KMS-11 (cell line): Measurements from ENCODE around the gene PRKG2.

Experiments used
- H2AFZ ChIP-seq: fragments of 200-600 bp; sonication (generic); 2 replicates; pipeline ENCODE4 v1.6.1; 2016; ENCODE audit warnings: antibody characterized with exemption, mixed run types, low read depth
- H3K27ac ChIP-seq: fragments of 200-600 bp; sonication (generic); 2 replicates; pipeline ENCODE4 v1.6.1; 2016; ENCODE audit warnings: mild to moderate bottlenecking, mixed run types
- H3K27me3 ChIP-seq: fragments of 200-600 bp; sonication (generic); 2 replicates; pipeline ENCODE4 v1.6.1; 2017; ENCODE audit warnings: mild to moderate bottlenecking, low read depth, mixed run types, moderate library complexity; ENCODE audit not compliant: insufficient read depth
- H3K36me3 ChIP-seq: fragments of 200-600 bp; sonication (generic); 2 replicates; pipeline ENCODE4 v1.6.1; 2017; ENCODE audit warnings: mild to moderate bottlenecking, mixed run types; ENCODE audit not compliant: insufficient read depth
- H3K4me1 ChIP-seq: fragments of 200-600 bp; sonication (generic); 2 replicates; pipeline ENCODE4 v1.6.1; 2016; ENCODE audit warnings: mild to moderate bottlenecking, low read depth, mixed run types; ENCODE audit not compliant: poor library complexity, severe bottlenecking
- H3K4me2 ChIP-seq: fragments of 200-600 bp; sonication (generic); 2 replicates; pipeline ENCODE4 v1.7.0; 2016; ENCODE audit warnings: mild to moderate bottlenecking, mixed run types
- H3K4me3 ChIP-seq: fragments of 200-600 bp; sonication (generic); IDR thresholded peaks from 2 replicates; pipeline ENCODE4 v1.6.1; 2017; ENCODE audit warnings: low read depth, low read length, mixed read lengths; ENCODE audit not compliant: insufficient read depth
- H3K79me2 ChIP-seq: fragments of 200-600 bp; sonication (generic); 2 replicates; pipeline ENCODE4 v1.6.1; 2016; ENCODE audit warnings: low read depth, mixed run types; ENCODE audit not compliant: insufficient read depth
- H3K9ac ChIP-seq: fragments of 200-600 bp; sonication (generic); 2 replicates; pipeline ENCODE4 v1.6.1; 2016; ENCODE audit warnings: mild to moderate bottlenecking, mixed run types
- H4K20me1 ChIP-seq: fragments of 200-600 bp; sonication (generic); 2 replicates; pipeline ENCODE4 v1.6.1; 2016; ENCODE audit warnings: mild to moderate bottlenecking, mixed run types; ENCODE audit not compliant: insufficient read depth
- CTCF ChIP-seq: fragments of 200-600 bp; sonication (generic); conservative IDR thresholded peaks from 2 replicates; pipeline ENCODE4 v1.6.1; 2017; ENCODE audit warnings: low read depth, mild to moderate bottlenecking, antibody characterized with exemption, low read length, moderate library complexity, mixed read lengths

The PRKG2 gene

GRCh38 chr4:81205302-81205701 is 9.7 kb downstream of the PRKG2 start:
- Histone ChIP-seq H3K27ac (no peak overlapping the region), H3K4me2 (no peak overlapping the region)
- no peak for TF ChIP-seq CTCF

GRCh38 chr4:81204571-81204970 is 10.5 kb downstream of the PRKG2 start:
- H3K4me2 ChIP-seq: no peak overlapping the region
- no peaks in the 10 kb centered on the region for H3K36me3 ChIP-seq
- H3K27ac ChIP-seq: no peak overlapping the region
- H3K4me1 ChIP-seq: no peaks in the 10 kb centered on the region
- no peak for TF ChIP-seq CTCF
- H2AFZ ChIP-seq: no peak overlapping the region
- H3K79me2 ChIP-seq: no peaks in the 10 kb centered on the region
- no peak overlapping the region for H3K4me3 ChIP-seq
- H3K9ac ChIP-seq: no peak overlapping the region
- no peaks in the 10 kb centered on the region for H3K27me3 ChIP-seq
- H4K20me1 ChIP-seq: no peaks in the 10 kb centered on the region

More at GRCh38 chr4:81205302-81205701, 9.7 kb downstream of the PRKG2 start:
- Histone ChIP-seq H3K4me1 (no peaks in the 10 kb centered on the region), H4K20me1 (no peaks in the 10 kb centered on the region), H3K79me2 (no peaks in the 10 kb centered on the region), H3K4me3 (no peak overlapping the region), H2AFZ (no peak overlapping the region), H3K36me3 (no peaks in the 10 kb centered on the region), H3K27me3 (no peaks in the 10 kb centered on the region), H3K9ac (no peak overlapping the region)

- Histone ChIP-seq H3K27me3 (no peaks in the 10 kb centered on the region), H3K27ac (no peak overlapping the region), H3K9ac (no peak overlapping the region), H2AFZ (no peak overlapping the region), H3K4me1 (no peaks in the 10 kb centered on the region), H3K4me3 (no peak overlapping the region), H4K20me1 (no peaks in the 10 kb centered on the region), H3K4me2 (no peak overlapping the region), H3K36me3 (no peaks in the 10 kb centered on the region), H3K79me2 (no peaks in the 10 kb centered on the region)
- no peak for TF ChIP-seq CTCF
These were observed 15.2 kb downstream of the PRKG2 start for GRCh38 chr4:81199831-81200230.

- no peaks in the 10 kb centered on the region for H4K20me1 ChIP-seq
- H3K4me2 ChIP-seq: no peak overlapping the region
- H3K79me2 ChIP-seq: no peaks in the 10 kb centered on the region
- no peaks in the 10 kb centered on the region for H3K4me1 ChIP-seq
- H2AFZ ChIP-seq: no peak overlapping the region
- no peak for TF ChIP-seq CTCF
- H3K4me3 ChIP-seq: no peak overlapping the region
- no peaks in the 10 kb centered on the region for H3K27me3 ChIP-seq
- no peak overlapping the region for H3K9ac ChIP-seq
- no peaks in the 10 kb centered on the region for H3K36me3 ChIP-seq
- no peak overlapping the region for H3K27ac ChIP-seq
These were observed 16.4 kb downstream of the PRKG2 start for GRCh38 chr4:81198609-81199008.
